HEK293 (cell line): ENCODE results near the gene IQGAP3.

Experiments
- CTCF ChIA-PET: fragments of 350-600 bp; formaldehyde crosslinking; extraction: SDS; loops from one replicate; lab custom pipeline; 2021; ENCODE audit warnings: antibody characterized with exemption; lab: Yijun Ruan, JAX
- POLR2A ChIA-PET: fragments of 300-600 bp; formaldehyde crosslinking; extraction: SDS; loops from one replicate; lab custom pipeline; 2020; ENCODE audit warnings: antibody characterized with exemption, inconsistent platforms; lab: Yijun Ruan, JAX
- H3K27ac ChIP-seq: fragments of 200-500 bp; sonication (Bioruptor generic); 2 replicates; pipeline ENCODE4 v1.5.1; 2014; ENCODE audit warnings: low read depth, low read length, control low read depth, inconsistent platforms; ENCODE audit errors: extremely low read depth
- H3K36me3 ChIP-seq, 2 experiments: fragments of 200-500 bp in 1 of 2; sonication (Bioruptor generic) in 1 of 2; 1 replicate in 1 of 2; 2 replicates in 1 of 2; pipeline ENCODE4 v1.5.1; 2014 to 2017; ENCODE audit warnings: inconsistent platforms in 2 of 2, low read length in 2 of 2; ENCODE audit not compliant: control insufficient read depth in 2 of 2, insufficient read depth in 1 of 2
- H3K4me1 ChIP-seq: fragments of 200-500 bp; sonication (Bioruptor generic); 2 replicates; pipeline ENCODE4 v1.5.1; 2014; ENCODE audit warnings: mild to moderate bottlenecking, low read length, inconsistent platforms; ENCODE audit not compliant: control insufficient read depth, insufficient read depth
- H3K4me3 ChIP-seq: 2 replicates; pipeline ENCODE4 v1.5.1; 2011; ENCODE audit warnings: low read depth, mild to moderate bottlenecking, control low read depth, low read length, moderate library complexity
- H3K9me3 ChIP-seq: fragments of 200-500 bp; sonication (Bioruptor generic); 2 replicates; pipeline ENCODE4 v1.5.1; 2014; ENCODE audit warnings: low read depth, low read length, inconsistent platforms; ENCODE audit not compliant: control insufficient read depth, insufficient read depth
- GFI1B ChIP-seq: fragments of 450-650 bp; formaldehyde crosslinking; IDR thresholded peaks from 2 replicates; pipeline ENCODE4 v1.5.1; 2016; ENCODE audit warnings: missing biosample characterization, missing genetic modification characterization
- GLI4 ChIP-seq: fragments of 450-650 bp; formaldehyde crosslinking; IDR thresholded peaks from 2 replicates; pipeline ENCODE4 v1.5.1; 2016; ENCODE audit warnings: missing biosample characterization, missing genetic modification characterization
- KLF8 ChIP-seq: fragments of 450-650 bp; formaldehyde crosslinking; IDR thresholded peaks from 2 replicates; pipeline ENCODE4 v1.5.1; 2016; ENCODE audit warnings: missing biosample characterization, missing genetic modification characterization
- MYNN ChIP-seq: fragments of 450-650 bp; formaldehyde crosslinking; IDR thresholded peaks from 2 replicates; pipeline ENCODE4 v1.5.1; 2016; ENCODE audit warnings: missing biosample characterization, missing genetic modification characterization, borderline replicate concordance
- MZF1 ChIP-seq: fragments of 450-650 bp; formaldehyde crosslinking; IDR thresholded peaks from 2 replicates; pipeline ENCODE4 v1.5.1; 2017; ENCODE audit warnings: missing biosample characterization, missing genetic modification characterization, borderline replicate concordance
- OVOL3 ChIP-seq: fragments of 450-650 bp; formaldehyde crosslinking; IDR thresholded peaks from 2 replicates; pipeline ENCODE4 v1.5.1; 2016; ENCODE audit warnings: missing biosample characterization, missing genetic modification characterization
- PBX3 ChIP-seq: sonication (generic); formaldehyde crosslinking; IDR thresholded peaks from 2 replicates; pipeline ENCODE4 v1.8.1; 2022; ENCODE audit warnings: mild to moderate bottlenecking, moderate library complexity, missing genetic modification reagents
- REPIN1 ChIP-seq: fragments of 450-650 bp; formaldehyde crosslinking; IDR thresholded peaks from 2 replicates; pipeline ENCODE4 v1.5.1; 2017; ENCODE audit warnings: missing biosample characterization, missing genetic modification characterization, low read depth
- SALL2 ChIP-seq: fragments of 450-650 bp; formaldehyde crosslinking; IDR thresholded peaks from 2 replicates; pipeline ENCODE4 v1.5.0; 2017; ENCODE audit warnings: missing biosample characterization, mild to moderate bottlenecking, missing genetic modification characterization, borderline replicate concordance
- ZBTB26 ChIP-seq: fragments of 450-650 bp; formaldehyde crosslinking; optimal IDR thresholded peaks from 2 replicates; pipeline ENCODE3; 2016; ENCODE audit warnings: missing biosample characterization, mild to moderate bottlenecking, missing genetic modification characterization
- ZNF114 ChIP-seq: fragments of 450-650 bp; formaldehyde crosslinking; IDR thresholded peaks from 2 replicates; pipeline ENCODE4 v1.5.0; 2017; ENCODE audit warnings: missing biosample characterization, missing genetic modification characterization
- ZNF341 ChIP-seq: fragments of 450-650 bp; formaldehyde crosslinking; IDR thresholded peaks from 2 replicates; pipeline ENCODE4; 2016; ENCODE audit warnings: low read depth, missing biosample characterization, missing genetic modification characterization
- ZNF404 ChIP-seq: fragments of 450-650 bp; formaldehyde crosslinking; IDR thresholded peaks from 2 replicates; pipeline ENCODE4 v1.5.1; 2017; ENCODE audit warnings: missing biosample characterization, missing genetic modification characterization
- ZNF639 ChIP-seq: fragments of 450-650 bp; formaldehyde crosslinking; IDR thresholded peaks from 2 replicates; pipeline ENCODE4 v1.5.1; 2016; ENCODE audit warnings: missing biosample characterization, missing genetic modification characterization
- ZNF704 ChIP-seq: fragments of 450-650 bp; formaldehyde crosslinking; IDR thresholded peaks from 2 replicates; pipeline ENCODE4 v1.5.1; 2016; ENCODE audit warnings: missing biosample characterization, missing genetic modification characterization
- ZNF791 ChIP-seq: fragments of 450-650 bp; formaldehyde crosslinking; IDR thresholded peaks from 2 replicates; pipeline ENCODE4 v1.5.1; 2016; ENCODE audit warnings: missing biosample characterization, missing genetic modification characterization

The IQGAP3 gene

GRCh38 chr1:156487862-156488261, 84.5 kb downstream of the IQGAP3 start:
- H3K4me1 ChIP-seq, result peaks cover 16% of the 10 kb centered on the region
- TF ChIP-seq ZNF704 (tag by site-specific recombination) (no peak), GFI1B (no peak), MYNN (tag by site-specific recombination) (no peak), REPIN1 (tag by site-specific recombination) (no peak), OVOL3 (tag by site-specific recombination) (no peak), ZBTB26 (no peak), PBX3 (CRISPR knock-in tag) (no peak), MZF1 (tag by site-specific recombination) (no peak), ZNF114 (tag by site-specific recombination) (no peak), GLI4 (tag by site-specific recombination) (no peak), KLF8 (no peak), ZNF404 (tag by site-specific recombination) (no peak), ZNF791 (tag by site-specific recombination) (no peak), SALL2 (no peak)
- H3K36me3 ChIP-seq, result peaks cover 0 to 12% of the 10 kb centered on the region in 2 experiments; a peak in 1 of 3 replicates
- ChIA-PET CTCF (interaction anchor here (0.7 to 0.9 kb wide), 3 partner anchors 22 to 275 kb away, joined by 3 read pairs; no protein-coding TSS in a partner anchor), POLR2A (interaction anchor here (1.6 kb wide), 1 partner anchor 13 kb away, joined by 6 read pairs; no protein-coding TSS in a partner anchor)
- H3K4me3 ChIP-seq, result no peak overlapping the region
- no peaks in the 10 kb centered on the region for H3K9me3 ChIP-seq
- no peak overlapping the region for H3K27ac ChIP-seq

- ChIA-PET CTCF (interaction anchor here (0.6 to 2.1 kb wide), 2 partner anchors 101 to 1415 kb away, joined by 4 to 6 read pairs; no protein-coding TSS in a partner anchor), POLR2A (no interaction called here)
- H3K4me3 ChIP-seq, result no peak overlapping the region
Observed at GRCh38 chr1:156486421-156487344, 85.7 kb downstream of the IQGAP3 start.

More at GRCh38 chr1:156486421-156487344, 85.7 kb downstream of the IQGAP3 start:
- H3K4me1 ChIP-seq, result peaks cover 16% of the 10 kb centered on the region
- peak; percentile 75; the same call in 1 of the 2 replicates for TF ChIP-seq MYNN (tag by site-specific recombination)
- TF ChIP-seq ZNF341 (tag by site-specific recombination), result peak; percentile 45
- no peak for TF ChIP-seq ZNF639
- H3K27ac ChIP-seq, result no peak overlapping the region
- H3K9me3 ChIP-seq, result no peaks in the 10 kb centered on the region
- H3K36me3 ChIP-seq, result peaks cover 0 to 24% of the 10 kb centered on the region in 2 experiments; a peak in 1 of 3 replicates
